ENCODE measurements around the gene DUSP15. TPM values are rescaled to one million over a fixed set of nuclear protein-coding genes. Genes with fewer than 3 reads are reported as not detected.

The DUSP15 gene
- total RNA-seq, 1 experiment from 2014 or later, result not detected

DNA sequence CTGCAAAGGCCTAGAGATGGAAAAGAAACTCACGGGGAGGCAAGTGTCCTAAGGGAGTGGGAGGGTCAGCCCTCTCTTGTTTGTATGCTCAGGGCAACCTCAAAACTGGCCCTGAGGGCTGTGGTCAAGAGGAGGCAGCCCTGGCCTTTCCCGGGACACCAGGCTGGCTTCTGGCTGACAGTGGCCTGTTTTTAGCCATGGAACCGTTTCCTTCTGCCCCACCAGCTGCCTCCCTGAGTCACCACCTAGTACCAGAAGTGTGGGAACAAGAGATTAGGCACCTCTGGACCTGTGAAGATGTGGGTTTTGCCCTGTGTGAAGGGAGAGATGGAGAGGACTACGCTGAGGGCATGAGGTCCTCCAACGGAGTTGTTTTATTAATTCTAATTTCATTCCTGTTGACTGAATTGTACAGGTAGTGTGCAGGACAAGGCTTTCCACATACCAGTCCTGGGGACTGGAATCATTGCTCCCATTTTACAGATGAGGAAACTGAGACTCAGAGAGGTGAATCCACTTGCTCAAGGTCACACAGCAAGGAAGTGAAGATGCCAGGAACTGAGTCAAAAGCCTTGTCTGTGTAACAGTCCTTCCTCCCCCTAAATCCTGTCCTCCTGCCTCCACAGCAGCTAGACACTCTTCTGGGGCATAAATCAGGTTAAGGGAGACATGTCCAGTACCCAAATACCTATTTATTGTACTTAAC is 30.4 kb downstream of the DUSP15 start:
- no peaks in the 10 kb centered on the region for H3K79me2 ChIP-seq (ENCODE audit: insufficient read depth, low read length)
- intact Hi-C loops (cut with micrococcal nuclease), result no loop called here
- H3K9me3 ChIP-seq (ENCODE audit: control insufficient read depth in 1 of 2, insufficient read depth in 1 of 2, low read depth in 1 of 2, low read length in 2 of 2), result no peaks in the 10 kb centered on the region
- no peak overlapping the region for H3K9ac ChIP-seq (ENCODE audit: low read length)
- ChIA-PET RAD21 (ENCODE audit: low non-redundant PET in 1 of 2, low total read pairs in 2 of 2, uncharacterized antibody in 2 of 2, unreplicated experiment in 2 of 2) (no interaction called here), POLR2A (no interaction called here), CTCF (no interaction called here)
- H2AFZ ChIP-seq (ENCODE audit: low read depth, low read length, poor library complexity, severe bottlenecking), result no peak overlapping the region
- no peak overlapping the region for H3K27ac ChIP-seq (ENCODE audit: low read depth, low read length)
- no peak overlapping the region for H3K4me2 ChIP-seq (ENCODE audit: low read length)
- H3K4me3 ChIP-seq (replicated peaks in 1 of 2; ENCODE audit: low read depth in 1 of 2, low read length in 2 of 2), result no peak overlapping the region
- H3K27me3 ChIP-seq (ENCODE audit: insufficient read depth, low read length), result no peaks in the 10 kb centered on the region
- H3K36me3 ChIP-seq (ENCODE audit: control insufficient read depth in 1 of 2, insufficient read depth in 2 of 2, low read length in 2 of 2), result no peaks in the 10 kb centered on the region
- H3K4me1 ChIP-seq (ENCODE audit: control insufficient read depth in 1 of 2, insufficient read depth in 2 of 2, low read length in 2 of 2), result peaks cover 31 to 64% of the 10 kb centered on the region in 2 experiments
- no peak for ATAC-seq
- no TSS peak for BruUV-seq (replicated peaks)
- TF ChIP-seq, protein P1, sequence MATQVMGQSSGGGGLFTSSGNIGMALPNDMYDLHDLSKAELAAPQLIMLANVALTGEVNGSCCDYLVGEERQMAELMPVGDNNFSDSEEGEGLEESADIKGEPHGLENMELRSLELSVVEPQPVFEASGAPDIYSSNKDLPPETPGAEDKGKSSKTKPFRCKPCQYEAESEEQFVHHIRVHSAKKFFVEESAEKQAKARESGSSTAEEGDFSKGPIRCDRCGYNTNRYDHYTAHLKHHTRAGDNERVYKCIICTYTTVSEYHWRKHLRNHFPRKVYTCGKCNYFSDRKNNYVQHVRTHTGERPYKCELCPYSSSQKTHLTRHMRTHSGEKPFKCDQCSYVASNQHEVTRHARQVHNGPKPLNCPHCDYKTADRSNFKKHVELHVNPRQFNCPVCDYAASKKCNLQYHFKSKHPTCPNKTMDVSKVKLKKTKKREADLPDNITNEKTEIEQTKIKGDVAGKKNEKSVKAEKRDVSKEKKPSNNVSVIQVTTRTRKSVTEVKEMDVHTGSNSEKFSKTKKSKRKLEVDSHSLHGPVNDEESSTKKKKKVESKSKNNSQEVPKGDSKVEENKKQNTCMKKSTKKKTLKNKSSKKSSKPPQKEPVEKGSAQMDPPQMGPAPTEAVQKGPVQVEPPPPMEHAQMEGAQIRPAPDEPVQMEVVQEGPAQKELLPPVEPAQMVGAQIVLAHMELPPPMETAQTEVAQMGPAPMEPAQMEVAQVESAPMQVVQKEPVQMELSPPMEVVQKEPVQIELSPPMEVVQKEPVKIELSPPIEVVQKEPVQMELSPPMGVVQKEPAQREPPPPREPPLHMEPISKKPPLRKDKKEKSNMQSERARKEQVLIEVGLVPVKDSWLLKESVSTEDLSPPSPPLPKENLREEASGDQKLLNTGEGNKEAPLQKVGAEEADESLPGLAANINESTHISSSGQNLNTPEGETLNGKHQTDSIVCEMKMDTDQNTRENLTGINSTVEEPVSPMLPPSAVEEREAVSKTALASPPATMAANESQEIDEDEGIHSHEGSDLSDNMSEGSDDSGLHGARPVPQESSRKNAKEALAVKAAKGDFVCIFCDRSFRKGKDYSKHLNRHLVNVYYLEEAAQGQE (IDR thresholded peaks at IDR 0.05; ENCODE audit: low read depth), result no peak
- no peak for TF ChIP-seq SIN3A (IDR thresholded peaks at IDR 0.05; ENCODE audit: low read depth)
- TF ChIP-seq CBX3 (IDR thresholded peaks at IDR 0.05; ENCODE audit: low read depth), result no peak
- TF ChIP-seq SP1 (IDR thresholded peaks at IDR 0.05; ENCODE audit: low read depth), result no peak
- TF ChIP-seq CEBPB (IDR thresholded peaks at IDR 0.05; ENCODE audit: low read depth), result no peak
- TF ChIP-seq EZH2phosphoT487 (IDR thresholded peaks at IDR 0.05; ENCODE audit: borderline replicate concordance), result no peak
- no peak for TF ChIP-seq EZH2 (IDR thresholded peaks at IDR 0.05)
- no peak for TF ChIP-seq POLR2AphosphoS5 (IDR thresholded peaks at IDR 0.05; ENCODE audit: low read depth, low read length)
- TF ChIP-seq, protein P2, sequence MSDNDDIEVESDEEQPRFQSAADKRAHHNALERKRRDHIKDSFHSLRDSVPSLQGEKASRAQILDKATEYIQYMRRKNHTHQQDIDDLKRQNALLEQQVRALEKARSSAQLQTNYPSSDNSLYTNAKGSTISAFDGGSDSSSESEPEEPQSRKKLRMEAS (IDR thresholded peaks at IDR 0.05), result no peak
- no peak for TF ChIP-seq TCF7L2 (IDR thresholded peaks at IDR 0.05; ENCODE audit: borderline replicate concordance, extremely low read depth, insufficient read depth, insufficient read length)
- TF ChIP-seq POLR2A (IDR thresholded peaks at IDR 0.05; ENCODE audit: borderline replicate concordance, extremely low read depth, insufficient read depth, insufficient read length), result no peak
- TF ChIP-seq ZFX (IDR thresholded peaks at IDR 0.05), result no peak
- no peak for TF ChIP-seq YY1 (IDR thresholded peaks at IDR 0.05; ENCODE audit: extremely low read depth, insufficient replicate concordance, low read depth, low read length)
- TF ChIP-seq ELF1 (IDR thresholded peaks at IDR 0.05; ENCODE audit: borderline replicate concordance, low read depth), result no peak
- TF ChIP-seq, protein P3, sequence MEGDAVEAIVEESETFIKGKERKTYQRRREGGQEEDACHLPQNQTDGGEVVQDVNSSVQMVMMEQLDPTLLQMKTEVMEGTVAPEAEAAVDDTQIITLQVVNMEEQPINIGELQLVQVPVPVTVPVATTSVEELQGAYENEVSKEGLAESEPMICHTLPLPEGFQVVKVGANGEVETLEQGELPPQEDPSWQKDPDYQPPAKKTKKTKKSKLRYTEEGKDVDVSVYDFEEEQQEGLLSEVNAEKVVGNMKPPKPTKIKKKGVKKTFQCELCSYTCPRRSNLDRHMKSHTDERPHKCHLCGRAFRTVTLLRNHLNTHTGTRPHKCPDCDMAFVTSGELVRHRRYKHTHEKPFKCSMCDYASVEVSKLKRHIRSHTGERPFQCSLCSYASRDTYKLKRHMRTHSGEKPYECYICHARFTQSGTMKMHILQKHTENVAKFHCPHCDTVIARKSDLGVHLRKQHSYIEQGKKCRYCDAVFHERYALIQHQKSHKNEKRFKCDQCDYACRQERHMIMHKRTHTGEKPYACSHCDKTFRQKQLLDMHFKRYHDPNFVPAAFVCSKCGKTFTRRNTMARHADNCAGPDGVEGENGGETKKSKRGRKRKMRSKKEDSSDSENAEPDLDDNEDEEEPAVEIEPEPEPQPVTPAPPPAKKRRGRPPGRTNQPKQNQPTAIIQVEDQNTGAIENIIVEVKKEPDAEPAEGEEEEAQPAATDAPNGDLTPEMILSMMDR (IDR thresholded peaks at IDR 0.05 in 2 of 3, conservative IDR thresholded peaks at IDR 0.05 in 1 of 3; ENCODE audit: borderline replicate concordance in 1 of 3, insufficient read depth in 1 of 3, low read depth in 2 of 3, low read length in 2 of 3), result no peak
- TF ChIP-seq, protein P4, sequence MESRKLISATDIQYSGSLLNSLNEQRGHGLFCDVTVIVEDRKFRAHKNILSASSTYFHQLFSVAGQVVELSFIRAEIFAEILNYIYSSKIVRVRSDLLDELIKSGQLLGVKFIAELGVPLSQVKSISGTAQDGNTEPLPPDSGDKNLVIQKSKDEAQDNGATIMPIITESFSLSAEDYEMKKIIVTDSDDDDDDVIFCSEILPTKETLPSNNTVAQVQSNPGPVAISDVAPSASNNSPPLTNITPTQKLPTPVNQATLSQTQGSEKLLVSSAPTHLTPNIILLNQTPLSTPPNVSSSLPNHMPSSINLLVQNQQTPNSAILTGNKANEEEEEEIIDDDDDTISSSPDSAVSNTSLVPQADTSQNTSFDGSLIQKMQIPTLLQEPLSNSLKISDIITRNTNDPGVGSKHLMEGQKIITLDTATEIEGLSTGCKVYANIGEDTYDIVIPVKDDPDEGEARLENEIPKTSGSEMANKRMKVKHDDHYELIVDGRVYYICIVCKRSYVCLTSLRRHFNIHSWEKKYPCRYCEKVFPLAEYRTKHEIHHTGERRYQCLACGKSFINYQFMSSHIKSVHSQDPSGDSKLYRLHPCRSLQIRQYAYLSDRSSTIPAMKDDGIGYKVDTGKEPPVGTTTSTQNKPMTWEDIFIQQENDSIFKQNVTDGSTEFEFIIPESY (IDR thresholded peaks at IDR 0.05; ENCODE audit: extremely low read depth, insufficient replicate concordance, low read length), result no peak
- no peak for TF ChIP-seq EGR1 (IDR thresholded peaks at IDR 0.05; ENCODE audit: low read depth)
- no peak for TF ChIP-seq JUND (IDR thresholded peaks at IDR 0.05)
- no peaks in the 10 kb centered on the region for H4K20me1 ChIP-seq (ENCODE audit: insufficient read depth)
- DNase-seq (ENCODE audit: low read depth, low spot score), result no peak
- H3K9me2 ChIP-seq (ENCODE audit: insufficient read depth), result no peaks in the 10 kb centered on the region
